Left hindlimb (tissue), 1 donor: Measurements from ENCODE around the gene OR4M2.
"Not testable (repeated sequence)": the region's sequence is repeated elsewhere in the genome, so short reads cannot be mapped to it uniquely, and the experiment has no call there.

Experiments
- DNase-seq: peaks from one replicate; pipeline ENCODE4 v3.0.0-alpha.2; 2018

Gene OR4M2

GRCh38 chr15:22080227-22080626 lies at the start of gene OR4M2:
Gene OR4M2 (plus strand): TSS chr15:22080527. CDS start chr15:22080625, 98 bp downstream.
- not testable (repeated sequence) for DNase-seq

GRCh38 chr15:22069267-22069666 lies 11.1 kb upstream of the OR4M2 start:
- not testable (repeated sequence) for DNase-seq

GRCh38 chr15:22081386-22081785 lies 1.1 kb downstream of the OR4M2 start:
- DNase-seq = not testable (repeated sequence)

- not testable (repeated sequence) for DNase-seq
Observed at GRCh38 chr15:22098616-22099253, 18.4 kb downstream of the OR4M2 start.

- not testable (repeated sequence) for DNase-seq
Observed at GRCh38 chr15:22099289-22099891, 19.1 kb downstream of the OR4M2 start.

GRCh38 chr15:22122033-22122432 lies 41.7 kb downstream of the OR4M2 start:
- not testable (repeated sequence) for DNase-seq
